ENCODE data around the gene WDR59. TPM values are rescaled to one million over a fixed set of nuclear protein-coding genes. Genes with fewer than 3 reads are reported as not detected.
A peak's percentile ranks its signal among the peaks of the same experiment; 100 is the strongest.

Gene WDR59
- total and polyA plus RNA-seq, 9 of the 15 experiments (the other 6 are each of a cell fraction or from before 2014, with no cell fraction given) = 12.7 to 126 (median 34.7) TPM

DNA sequence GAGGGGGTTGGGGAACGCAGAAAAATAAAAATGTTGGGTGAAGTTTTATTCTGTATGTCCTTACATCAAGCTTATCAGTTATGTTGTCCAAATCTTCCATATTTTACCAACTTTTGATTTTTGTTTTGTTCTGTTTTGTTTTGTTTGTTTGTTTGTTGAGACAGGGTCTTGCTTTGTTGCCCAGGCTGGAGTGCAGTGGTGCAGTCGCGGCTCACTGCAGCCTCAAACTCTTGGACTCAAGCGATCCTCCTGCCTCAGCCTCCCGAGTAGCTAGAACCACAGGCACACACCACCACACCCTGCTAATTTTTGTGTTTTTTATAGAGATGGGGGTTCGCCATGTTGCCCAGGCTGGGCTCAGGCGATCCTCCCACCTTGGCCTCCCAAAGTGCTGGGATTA is 34.7 kb upstream of the WDR59 start:
- in situ Hi-C loops (cut with MboI) (no loop called here), intact Hi-C loops (cut with micrococcal nuclease) (no loop called here)
- ATAC-seq = no peak
- TF ChIP-seq HOMEZ (CRISPR knock-in tag; IDR thresholded peaks at IDR 0.05) (no peak), BCOR (IDR thresholded peaks at IDR 0.05) (0 out of 2 replicates have a peak, but pooled peaks have one; percentile 22), POLR2AphosphoS2 (IDR thresholded peaks at IDR 0.05; ENCODE audit: low read length) (no peak)
- no peaks in the 10 kb centered on the region for H4K20me1 ChIP-seq (replicated peaks; ENCODE audit: control insufficient read depth, insufficient read depth, low read length)
- peaks cover 5% of the 10 kb centered on the region; the same call in 1 of the 2 replicates for H3K9me3 ChIP-seq (replicated peaks; ENCODE audit: control insufficient read depth, insufficient read depth, low read depth, low read length)
- H3K4me3 ChIP-seq = no peak overlapping the region
- peaks cover 90% of the 10 kb centered on the region for H3K79me2 ChIP-seq (ENCODE audit: control insufficient read depth, insufficient read depth, low read length)
- BruUV-seq (replicated peaks) = no TSS peak
- H2AFZ ChIP-seq (ENCODE audit: low read depth, low read length) = no peak overlapping the region
- FAIRE-seq = no peak
- no peak for DNase-seq (ENCODE audit: extremely low read depth in 1 of 4, low spot score in 3 of 4)
- H3K4me2 ChIP-seq (ENCODE audit: insufficient read depth, low read length) = no peak overlapping the region
- CTCF ChIA-PET (ENCODE audit: low intra/inter-chr PET ratio) = no interaction called here
- no peak overlapping the region for H3K9ac ChIP-seq (ENCODE audit: insufficient read depth in 1 of 2, low read depth in 2 of 2, low read length in 2 of 2)
- H3K36me3 ChIP-seq (ENCODE audit: control insufficient read depth, insufficient read depth, low read length) = no peaks in the 10 kb centered on the region; the same call in 2 of the 3 replicates
- peaks cover 0 to 14% of the 10 kb centered on the region in 2 experiments; a peak in 3 of 5 replicates for H3K4me1 ChIP-seq (replicated peaks in 1 of 2; ENCODE audit: control insufficient read depth in 2 of 2, insufficient read depth in 2 of 2, low read length in 2 of 2)
- no peak overlapping the region for H3K27ac ChIP-seq (ENCODE audit: extremely low read depth, low read depth, low read length)
- POLR2A ChIA-PET = interaction anchor here (1.1 kb wide), 1 partner anchor 43 kb away, joined by 3 read pairs; no protein-coding TSS in a partner anchor
- 99% methylated on average over 7 of the region's 7 CpGs for WGBS (ENCODE audit: insufficient coverage, low coverage, missing lambda C conversion rate)
- H3K27me3 ChIP-seq (ENCODE audit: control insufficient read depth in 2 of 2, insufficient read depth in 2 of 2, low read length in 2 of 2) = no peaks in the 10 kb centered on the region
- H3K9me1 ChIP-seq (ENCODE audit: control insufficient read depth, insufficient read depth, low read length) = no peaks in the 10 kb centered on the region

GRCh38 chr16:75019007-75019406 is 34.1 kb upstream of the WDR59 start:
- intact Hi-C loops (cut with micrococcal nuclease) = no loop called here
- DNase-seq (ENCODE audit: extremely low read depth in 1 of 4, low spot score in 3 of 4) = no peak
- TF ChIP-seq ZNF121 (CRISPR knock-in tag; conservative IDR thresholded peaks at IDR 0.05) (no peak), OTX1 (CRISPR knock-in tag; IDR thresholded peaks at IDR 0.05) (no peak), ZNF354B (CRISPR knock-in tag; IDR thresholded peaks at IDR 0.05) (no peak)
- TF ChIP-seq, protein P1, sequence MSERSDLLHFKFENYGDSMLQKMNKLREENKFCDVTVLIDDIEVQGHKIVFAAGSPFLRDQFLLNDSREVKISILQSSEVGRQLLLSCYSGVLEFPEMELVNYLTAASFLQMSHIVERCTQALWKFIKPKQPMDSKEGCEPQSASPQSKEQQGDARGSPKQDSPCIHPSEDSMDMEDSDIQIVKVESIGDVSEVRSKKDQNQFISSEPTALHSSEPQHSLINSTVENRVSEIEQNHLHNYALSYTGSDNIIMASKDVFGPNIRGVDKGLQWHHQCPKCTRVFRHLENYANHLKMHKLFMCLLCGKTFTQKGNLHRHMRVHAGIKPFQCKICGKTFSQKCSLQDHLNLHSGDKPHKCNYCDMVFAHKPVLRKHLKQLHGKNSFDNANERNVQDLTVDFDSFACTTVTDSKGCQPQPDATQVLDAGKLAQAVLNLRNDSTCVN (CRISPR knock-in tag; IDR thresholded peaks at IDR 0.05) = no peak
- TF ChIP-seq, protein P2, sequence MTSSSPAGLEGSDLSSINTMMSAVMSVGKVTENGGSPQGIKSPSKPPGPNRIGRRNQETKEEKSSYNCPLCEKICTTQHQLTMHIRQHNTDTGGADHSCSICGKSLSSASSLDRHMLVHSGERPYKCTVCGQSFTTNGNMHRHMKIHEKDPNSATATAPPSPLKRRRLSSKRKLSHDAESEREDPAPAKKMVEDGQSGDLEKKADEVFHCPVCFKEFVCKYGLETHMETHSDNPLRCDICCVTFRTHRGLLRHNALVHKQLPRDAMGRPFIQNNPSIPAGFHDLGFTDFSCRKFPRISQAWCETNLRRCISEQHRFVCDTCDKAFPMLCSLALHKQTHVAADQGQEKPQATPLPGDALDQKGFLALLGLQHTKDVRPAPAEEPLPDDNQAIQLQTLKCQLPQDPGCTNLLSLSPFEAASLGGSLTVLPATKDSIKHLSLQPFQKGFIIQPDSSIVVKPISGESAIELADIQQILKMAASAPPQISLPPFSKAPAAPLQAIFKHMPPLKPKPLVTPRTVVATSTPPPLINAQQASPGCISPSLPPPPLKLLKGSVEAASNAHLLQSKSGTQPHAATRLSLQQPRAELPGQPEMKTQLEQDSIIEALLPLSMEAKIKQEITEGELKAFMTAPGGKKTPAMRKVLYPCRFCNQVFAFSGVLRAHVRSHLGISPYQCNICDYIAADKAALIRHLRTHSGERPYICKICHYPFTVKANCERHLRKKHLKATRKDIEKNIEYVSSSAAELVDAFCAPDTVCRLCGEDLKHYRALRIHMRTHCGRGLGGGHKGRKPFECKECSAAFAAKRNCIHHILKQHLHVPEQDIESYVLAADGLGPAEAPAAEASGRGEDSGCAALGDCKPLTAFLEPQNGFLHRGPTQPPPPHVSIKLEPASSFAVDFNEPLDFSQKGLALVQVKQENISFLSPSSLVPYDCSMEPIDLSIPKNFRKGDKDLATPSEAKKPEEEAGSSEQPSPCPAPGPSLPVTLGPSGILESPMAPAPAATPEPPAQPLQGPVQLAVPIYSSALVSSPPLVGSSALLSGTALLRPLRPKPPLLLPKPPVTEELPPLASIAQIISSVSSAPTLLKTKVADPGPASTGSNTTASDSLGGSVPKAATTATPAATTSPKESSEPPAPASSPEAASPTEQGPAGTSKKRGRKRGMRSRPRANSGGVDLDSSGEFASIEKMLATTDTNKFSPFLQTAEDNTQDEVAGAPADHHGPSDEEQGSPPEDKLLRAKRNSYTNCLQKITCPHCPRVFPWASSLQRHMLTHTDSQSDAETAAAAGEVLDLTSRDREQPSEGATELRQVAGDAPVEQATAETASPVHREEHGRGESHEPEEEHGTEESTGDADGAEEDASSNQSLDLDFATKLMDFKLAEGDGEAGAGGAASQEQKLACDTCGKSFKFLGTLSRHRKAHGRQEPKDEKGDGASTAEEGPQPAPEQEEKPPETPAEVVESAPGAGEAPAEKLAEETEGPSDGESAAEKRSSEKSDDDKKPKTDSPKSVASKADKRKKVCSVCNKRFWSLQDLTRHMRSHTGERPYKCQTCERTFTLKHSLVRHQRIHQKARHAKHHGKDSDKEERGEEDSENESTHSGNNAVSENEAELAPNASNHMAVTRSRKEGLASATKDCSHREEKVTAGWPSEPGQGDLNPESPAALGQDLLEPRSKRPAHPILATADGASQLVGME (CRISPR knock-in tag; IDR thresholded peaks at IDR 0.05) = no peak

More at GRCh38 chr16:75019007-75019406, 34.1 kb upstream of the WDR59 start:
- in situ Hi-C loops (cut with MboI) = no loop called here
- H3K27ac ChIP-seq (ENCODE audit: extremely low read depth, low read depth, low read length) = no peak overlapping the region
- no peaks in the 10 kb centered on the region for H3K9me1 ChIP-seq (ENCODE audit: control insufficient read depth, insufficient read depth, low read length)
- no TSS peak for BruUV-seq (replicated peaks)
- no peak overlapping the region for H2AFZ ChIP-seq (ENCODE audit: low read depth, low read length)
- no peaks in the 10 kb centered on the region; the same call in 2 of the 3 replicates for H3K36me3 ChIP-seq (ENCODE audit: control insufficient read depth, insufficient read depth, low read length)
- no peaks in the 10 kb centered on the region for H3K27me3 ChIP-seq (ENCODE audit: control insufficient read depth in 2 of 2, insufficient read depth in 2 of 2, low read length in 2 of 2)
- ChIA-PET POLR2A (no interaction called here), CTCF (ENCODE audit: low intra/inter-chr PET ratio) (no interaction called here)
- H3K4me3 ChIP-seq = no peak overlapping the region
- H3K9ac ChIP-seq (ENCODE audit: insufficient read depth in 1 of 2, low read depth in 2 of 2, low read length in 2 of 2) = no peak overlapping the region
- H3K4me1 ChIP-seq (replicated peaks in 1 of 2; ENCODE audit: control insufficient read depth in 2 of 2, insufficient read depth in 2 of 2, low read length in 2 of 2) = peaks cover 3 to 14% of the 10 kb centered on the region in 2 experiments
- H3K4me2 ChIP-seq (ENCODE audit: insufficient read depth, low read length) = no peak overlapping the region
- peaks cover 90% of the 10 kb centered on the region for H3K79me2 ChIP-seq (ENCODE audit: control insufficient read depth, insufficient read depth, low read length)
- WGBS (ENCODE audit: insufficient coverage, low coverage, missing lambda C conversion rate) = 64% methylated on average over 7 of the region's 8 CpGs
- FAIRE-seq (no peak), ATAC-seq (0 out of 3 replicates have a peak, but pooled peaks have one; percentile 27)
- peaks cover 5% of the 10 kb centered on the region; the same call in 1 of the 2 replicates for H3K9me3 ChIP-seq (replicated peaks; ENCODE audit: control insufficient read depth, insufficient read depth, low read depth, low read length)
- no peaks in the 10 kb centered on the region for H4K20me1 ChIP-seq (replicated peaks; ENCODE audit: control insufficient read depth, insufficient read depth, low read length)
